ENCODE data around the gene COPS6. TPM values are rescaled to one million over a fixed set of nuclear protein-coding genes. Genes with fewer than 3 reads are reported as not detected.
A peak's percentile ranks its signal among the peaks of the same experiment; 100 is the strongest.

Gene COPS6
- total RNA-seq, 2 donors from 2014 or later = 109 to 121 TPM

- 58 to 80% methylated on average over 1 of the region's 1 CpG for WGBS, 2 experiments (ENCODE audit: insufficient coverage in 1 of 2, insufficient read length in 1 of 2)
These were observed 31.9 kb downstream of the COPS6 start for GRCh38 chr7:100120733-100121036.

GRCh38 chr7:100122067-100122466 lies 33.3 kb downstream of the COPS6 start:
- peaks cover 8% of the 10 kb centered on the region for H3K4me1 Mint-ChIP-seq
- H3K9ac ChIP-seq (ENCODE audit: extremely low read depth, low read length, poor library complexity, severe bottlenecking) = no peak overlapping the region
- no peak for DNase-seq
- peak overlapping the region; percentile 64 for H3K27ac Mint-ChIP-seq
- no peaks in the 10 kb centered on the region for H3K4me1 ChIP-seq (ENCODE audit: control insufficient read depth, insufficient read depth, low read length)
- no peaks in the 10 kb centered on the region for H3K9me3 ChIP-seq (ENCODE audit: control insufficient read depth, low read length)
- H3K4me3 ChIP-seq (ENCODE audit: low read length) = no peak overlapping the region
- peaks cover 5% of the 10 kb centered on the region for H3K36me3 ChIP-seq (ENCODE audit: control insufficient read depth, insufficient read depth, low read length)
- peaks cover 6% of the 10 kb centered on the region for H3K36me3 Mint-ChIP-seq (ENCODE audit: low read depth)
- TF ChIP-seq CTCF (conservative IDR thresholded peaks at IDR 0.05) = no peak
- no peak overlapping the region for H3K27ac ChIP-seq (ENCODE audit: low read depth, low read length)
- WGBS, 2 experiments (ENCODE audit: insufficient coverage in 1 of 2, insufficient read length in 1 of 2) = 83 to 89% methylated on average over 12 to 13 of the region's 13 CpGs
- no peaks in the 10 kb centered on the region for H3K27me3 Mint-ChIP-seq (ENCODE audit: insufficient read depth)
- H3K4me3 Mint-ChIP-seq = no peak overlapping the region
- H3K9me3 Mint-ChIP-seq = no peaks in the 10 kb centered on the region
- H3K27me3 ChIP-seq (ENCODE audit: control insufficient read depth, insufficient read depth, low read length, poor library complexity, severe bottlenecking) = no peaks in the 10 kb centered on the region

More at GRCh38 chr7:100120733-100121036, 31.9 kb downstream of the COPS6 start:
- Histone ChIP-seq H3K4me1 (ENCODE audit: control insufficient read depth, insufficient read depth, low read length) (no peaks in the 10 kb centered on the region), H3K9me3 (ENCODE audit: control insufficient read depth, low read length) (no peaks in the 10 kb centered on the region), H3K9ac (ENCODE audit: extremely low read depth, low read length, poor library complexity, severe bottlenecking) (no peak overlapping the region), H3K27ac (ENCODE audit: low read depth, low read length) (no peak overlapping the region), H3K27me3 (ENCODE audit: control insufficient read depth, insufficient read depth, low read length, poor library complexity, severe bottlenecking) (no peaks in the 10 kb centered on the region), H3K4me3 (ENCODE audit: low read length) (peak overlapping the region; percentile 95), H3K36me3 (ENCODE audit: control insufficient read depth, insufficient read depth, low read length) (peaks cover 5% of the 10 kb centered on the region)
- Mint-ChIP-seq H3K27ac (peak overlapping the region; percentile 99), H3K36me3 (ENCODE audit: low read depth) (peaks cover 16% of the 10 kb centered on the region), H3K9me3 (no peaks in the 10 kb centered on the region), H3K27me3 (ENCODE audit: insufficient read depth) (no peaks in the 10 kb centered on the region), H3K4me1 (peaks cover 8% of the 10 kb centered on the region), H3K4me3 (peak overlapping the region; percentile 99)
- no peak for DNase-seq
- no peak for TF ChIP-seq CTCF (conservative IDR thresholded peaks at IDR 0.05)

GRCh38 chr7:100122568-100122967 lies 33.8 kb downstream of the COPS6 start:
- Histone ChIP-seq H3K27ac (ENCODE audit: low read depth, low read length) (no peak overlapping the region), H3K27me3 (ENCODE audit: control insufficient read depth, insufficient read depth, low read length, poor library complexity, severe bottlenecking) (no peaks in the 10 kb centered on the region), H3K9ac (ENCODE audit: extremely low read depth, low read length, poor library complexity, severe bottlenecking) (no peak overlapping the region), H3K4me3 (ENCODE audit: low read length) (no peak overlapping the region), H3K36me3 (ENCODE audit: control insufficient read depth, insufficient read depth, low read length) (peaks cover 5% of the 10 kb centered on the region), H3K4me1 (ENCODE audit: control insufficient read depth, insufficient read depth, low read length) (no peaks in the 10 kb centered on the region), H3K9me3 (ENCODE audit: control insufficient read depth, low read length) (no peaks in the 10 kb centered on the region)
- peaks cover 6% of the 10 kb centered on the region for H3K36me3 Mint-ChIP-seq (ENCODE audit: low read depth)
- WGBS, 2 experiments (ENCODE audit: insufficient coverage in 1 of 2, insufficient read length in 1 of 2) = 90 to 100% methylated on average over 1 of the region's 1 CpG
- no peak overlapping the region for H3K4me3 Mint-ChIP-seq
- no peak for TF ChIP-seq CTCF (conservative IDR thresholded peaks at IDR 0.05)
- H3K9me3 Mint-ChIP-seq = no peaks in the 10 kb centered on the region
- peaks cover 8% of the 10 kb centered on the region for H3K4me1 Mint-ChIP-seq
- H3K27me3 Mint-ChIP-seq (ENCODE audit: insufficient read depth) = no peaks in the 10 kb centered on the region
- H3K27ac Mint-ChIP-seq = no peak overlapping the region
- no peak for DNase-seq

Data from endodermal cell (in vitro differentiated cells).